H1 (cell line): ENCODE results near the gene ARAP3.

Experiments used
- CTCF ChIP-seq, 3 experiments: IDR thresholded peaks; 1 replicate in 2 of 3; 2 replicates in 1 of 3; pipeline versions ENCODE4 v1.5.1 to v1.6.1; 2011; ENCODE audit warnings: low read length in 3 of 3, mild to moderate bottlenecking in 3 of 3, inconsistent platforms in 2 of 3, low read depth in 1 of 3, moderate library complexity in 1 of 3; ENCODE audit not compliant: insufficient read depth in 1 of 3; ENCODE audit errors: control extremely low read depth in 1 of 3
- GABPA ChIP-seq: IDR thresholded peaks from 2 replicates; pipeline ENCODE4 v1.6.1; 2011; ENCODE audit warnings: mild to moderate bottlenecking, low read length, moderate library complexity, borderline replicate concordance; ENCODE audit not compliant: insufficient read depth
- POLR2A ChIP-seq, 2 experiments: IDR thresholded peaks; 1 replicate in 1 of 2; 2 replicates in 1 of 2; pipeline ENCODE4 v1.6.1; 2011; ENCODE audit warnings: low read depth in 2 of 2, low read length in 2 of 2, mild to moderate bottlenecking in 2 of 2; ENCODE audit errors: control extremely low read depth in 1 of 2
- SP2 ChIP-seq: IDR thresholded peaks from 2 replicates; pipeline ENCODE4 v1.6.1; 2012; ENCODE audit warnings: mild to moderate bottlenecking, low read length, inconsistent platforms

GRCh38 chr5:141632650-141633049 is 49.4 kb downstream of the ARAP3 start:
- TF ChIP-seq GABPA (no peak), SP2 (no peak), POLR2A (IDR thresholded peaks at IDR 0.05; ENCODE audit: control extremely low read depth in 1 of 2, low read depth in 2 of 2, low read length in 2 of 2) (no peak), CTCF (IDR thresholded peaks at IDR 0.05; ENCODE audit: control extremely low read depth in 1 of 3, insufficient read depth in 1 of 3, low read depth in 1 of 3, low read length in 3 of 3) (no peak)
